ENCODE data around the gene SMIM22.

SMIM22 gene

GRCh38 chr16:4820652-4821051 lies 25.5 kb downstream of the SMIM22 start:
- no peak for ATAC-seq
- no peaks in the 10 kb centered on the region for H3K9me3 Mint-ChIP-seq
- no peaks in the 10 kb centered on the region for H3K27me3 Mint-ChIP-seq
- H3K4me1 Mint-ChIP-seq, result no peaks in the 10 kb centered on the region
- no peak overlapping the region for H3K4me3 Mint-ChIP-seq
- H3K27ac Mint-ChIP-seq, result peak overlapping the region in 1 of 2 donors; percentile 43
- DNase-seq, result no peak

DNA sequence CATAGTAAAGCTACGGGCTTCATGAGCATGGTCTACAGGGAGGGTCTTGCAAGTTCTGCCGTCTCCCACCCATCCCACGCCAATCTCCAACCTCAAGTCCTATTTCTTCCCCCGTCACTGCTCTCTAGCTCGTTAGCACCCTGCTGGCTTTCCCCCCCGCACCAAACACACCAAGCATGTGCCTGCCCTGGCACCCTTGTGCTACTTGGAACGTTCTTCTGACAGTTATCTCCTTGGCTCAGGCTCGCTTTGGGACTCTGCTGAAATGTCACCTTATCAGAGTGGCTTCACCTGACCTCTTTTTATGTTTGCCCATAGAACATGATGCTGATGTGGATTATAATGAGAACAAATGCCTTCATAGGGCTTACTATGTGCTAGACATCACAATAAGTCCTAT lies 30.0 kb downstream of the SMIM22 start:
- DNase-seq, result no peak
- no peaks in the 10 kb centered on the region for H3K27me3 Mint-ChIP-seq

DNA sequence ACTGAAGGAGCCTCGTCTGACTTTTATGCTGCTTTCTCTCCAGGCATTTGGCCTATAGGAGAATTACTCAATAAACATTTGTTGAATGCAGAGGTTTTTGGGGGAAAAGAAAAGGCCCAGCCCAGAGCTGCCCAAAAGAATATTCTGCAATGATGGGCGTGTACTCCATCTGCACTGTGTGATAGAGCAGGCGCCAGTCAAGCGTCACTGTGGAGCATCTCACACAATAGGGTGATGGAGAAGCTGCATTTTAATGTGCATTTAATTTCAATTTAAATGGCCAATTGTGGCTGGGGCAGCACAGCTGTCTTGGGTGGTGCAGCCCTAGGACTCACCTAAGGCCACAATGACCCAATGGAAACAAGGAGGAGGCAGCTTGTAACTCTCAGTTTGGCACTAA lies 31.4 kb downstream of the SMIM22 start:
- Mint-ChIP-seq H3K27ac (no peak overlapping the region), H3K9me3 (no peaks in the 10 kb centered on the region), H3K4me3 (no peak overlapping the region), H3K4me1 (no peaks in the 10 kb centered on the region), H3K27me3 (no peaks in the 10 kb centered on the region)
- DNase-seq (no peak), ATAC-seq (no peak)

More for the DNA sequence above, 30.0 kb downstream of the SMIM22 start:
- Mint-ChIP-seq H3K9me3 (no peaks in the 10 kb centered on the region), H3K4me1 (no peaks in the 10 kb centered on the region), H3K27ac (no peak overlapping the region), H3K4me3 (no peak overlapping the region)
- no peak for ATAC-seq

DNA sequence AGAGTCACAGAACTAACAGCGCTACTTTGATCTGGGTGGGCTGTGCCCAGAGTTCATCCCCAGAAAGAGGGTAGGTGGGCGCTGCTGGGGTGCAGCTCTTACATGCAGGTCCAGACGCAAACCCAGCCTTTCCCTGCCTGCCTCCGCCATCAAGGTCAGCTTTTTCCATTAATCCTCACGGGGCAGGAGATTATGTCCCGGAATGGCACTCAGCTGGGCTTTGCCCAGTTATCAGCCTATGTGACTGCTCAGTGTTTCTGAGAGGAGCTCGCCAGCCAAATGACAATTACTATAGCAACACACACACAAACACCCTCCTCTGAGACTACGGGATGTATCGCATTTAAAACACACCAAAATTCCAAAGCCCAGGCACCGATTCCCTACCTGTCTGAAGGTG lies 31.8 kb downstream of the SMIM22 start:
- Mint-ChIP-seq H3K27me3 (no peaks in the 10 kb centered on the region), H3K9me3 (no peaks in the 10 kb centered on the region), H3K4me1 (no peaks in the 10 kb centered on the region), H3K4me3 (no peak overlapping the region), H3K27ac (no peak overlapping the region)
- DNase-seq (no peak), ATAC-seq (no peak)

DNA sequence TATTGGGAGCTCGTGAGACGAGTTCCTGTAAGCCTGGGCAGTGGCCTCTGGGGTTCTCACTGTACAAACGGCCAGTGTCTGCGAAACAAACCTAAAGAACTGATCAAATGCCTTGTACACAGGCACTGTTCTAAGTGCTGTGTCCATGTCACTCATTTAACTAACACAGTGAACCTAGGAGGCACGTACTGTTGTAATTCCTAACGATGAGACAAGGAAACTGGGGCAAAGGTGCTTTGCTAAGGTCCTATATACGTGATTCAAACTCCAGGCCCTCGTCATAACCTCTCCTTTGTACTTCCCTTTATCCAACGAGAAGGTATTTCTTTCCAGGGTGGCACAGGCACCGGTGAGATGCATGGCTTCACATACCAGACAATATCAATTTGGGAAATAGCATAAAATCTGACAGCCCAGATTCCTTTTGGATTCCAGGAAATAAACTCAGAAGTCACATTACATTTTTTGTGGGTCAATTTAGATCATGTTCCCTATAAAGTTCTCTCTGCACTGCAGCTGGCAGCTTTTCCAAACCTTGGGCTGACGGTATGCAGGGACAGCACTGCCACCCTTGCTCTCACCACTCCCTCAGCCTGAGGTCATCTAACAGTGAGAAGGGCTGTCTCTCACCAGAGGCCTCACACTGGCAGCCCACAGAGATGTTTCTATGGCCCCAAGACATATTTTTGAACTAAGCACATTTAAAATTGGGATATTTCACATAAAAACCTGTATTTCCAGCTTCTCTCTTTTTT lies 33.6 kb downstream of the SMIM22 start:
- Mint-ChIP-seq H3K27ac (no peak overlapping the region), H3K27me3 (no peaks in the 10 kb centered on the region), H3K4me1 (peaks cover 5% of the 10 kb centered on the region), H3K9me3 (no peaks in the 10 kb centered on the region), H3K4me3 (no peak overlapping the region)
- DNase-seq (no peak), ATAC-seq (no peak)

GRCh38 chr16:4830408-4830807 lies 35.2 kb downstream of the SMIM22 start:
- Mint-ChIP-seq H3K27ac (peak overlapping the region in 1 of 2 donors; percentile 23), H3K4me3 (no peak overlapping the region), H3K4me1 (peaks cover 5% of the 10 kb centered on the region), H3K9me3 (no peaks in the 10 kb centered on the region), H3K27me3 (no peaks in the 10 kb centered on the region)
- no peak for DNase-seq
- ATAC-seq, result no peak

DNA sequence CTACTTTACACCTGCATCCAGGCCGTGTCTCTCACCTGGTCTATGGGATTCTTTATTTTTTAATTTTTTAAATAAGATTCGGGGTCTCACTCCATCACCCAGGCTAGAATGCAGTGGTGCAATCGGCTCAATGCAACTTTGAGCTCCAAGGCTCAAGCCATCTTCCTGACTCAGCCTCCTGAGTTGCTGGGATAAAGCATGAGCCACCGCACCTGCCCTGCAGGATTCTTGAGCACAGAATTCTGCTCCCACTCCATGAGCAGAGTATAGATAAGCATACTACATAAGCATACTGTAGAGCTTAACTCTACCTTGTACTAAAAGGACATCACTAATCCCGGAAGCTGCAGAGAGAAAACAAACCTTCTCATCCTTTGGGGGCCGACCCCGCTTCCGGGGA lies 36.4 kb downstream of the SMIM22 start:
- Mint-ChIP-seq H3K27ac (peak overlapping the region in 1 of 2 donors; percentile 57), H3K4me1 (peaks cover 5% of the 10 kb centered on the region), H3K4me3 (no peak overlapping the region), H3K9me3 (no peaks in the 10 kb centered on the region), H3K27me3 (no peaks in the 10 kb centered on the region)
- no peak for DNase-seq
- ATAC-seq, result no peak

DNA sequence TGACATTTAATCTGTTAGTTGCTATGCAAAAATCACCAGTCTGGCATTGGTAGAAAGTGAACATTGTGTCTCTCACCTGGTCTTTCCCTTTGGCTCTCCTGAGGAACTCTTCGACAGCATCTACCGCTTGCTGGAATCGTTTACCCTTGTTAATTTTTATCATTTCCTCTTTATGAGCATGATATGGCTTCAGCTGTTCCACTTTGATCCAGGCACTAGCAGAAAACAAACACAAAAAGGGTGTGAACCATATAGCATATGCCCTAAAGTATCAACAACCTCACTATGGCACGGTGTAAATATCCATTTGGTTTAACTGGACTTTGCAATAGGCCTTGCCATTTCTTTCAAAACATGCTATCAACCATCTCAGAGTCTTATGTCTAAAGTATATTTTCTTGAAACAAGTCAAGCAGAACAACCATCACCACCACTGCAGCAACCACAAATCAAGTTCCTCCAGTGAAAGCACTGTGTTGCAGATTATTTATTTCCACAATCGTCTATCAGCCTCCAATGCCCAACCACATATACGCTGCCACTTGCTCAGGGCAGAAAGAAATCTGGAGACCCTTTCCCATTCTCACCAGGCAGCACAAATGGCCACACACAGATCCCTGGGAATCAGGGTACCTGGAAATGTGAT lies 37.7 kb downstream of the SMIM22 start:
- ATAC-seq, result no peak
- H3K27ac Mint-ChIP-seq, result no peak overlapping the region
- no peak overlapping the region for H3K4me3 Mint-ChIP-seq
- no peaks in the 10 kb centered on the region for H3K27me3 Mint-ChIP-seq
- no peak for DNase-seq
- H3K4me1 Mint-ChIP-seq, result peaks cover 5% of the 10 kb centered on the region
- no peaks in the 10 kb centered on the region for H3K9me3 Mint-ChIP-seq

DNA sequence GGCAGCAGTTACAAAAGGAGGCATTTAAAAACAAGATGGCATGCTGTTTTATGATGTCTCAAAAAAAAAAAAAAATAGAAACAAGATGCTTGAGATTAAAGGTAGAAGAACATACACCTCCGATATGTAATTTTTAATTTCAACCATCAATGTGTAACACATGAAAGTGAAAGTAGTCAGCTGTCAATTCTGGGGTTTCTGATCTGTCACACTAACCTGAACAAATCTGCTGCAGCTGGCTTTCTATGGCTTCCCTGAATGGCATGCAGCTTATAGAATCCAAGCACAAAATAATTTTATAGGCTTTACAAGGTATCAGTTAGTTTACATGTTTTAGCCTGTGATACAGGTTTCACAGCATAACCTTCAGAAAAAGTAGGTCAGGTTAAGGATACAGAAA lies 38.4 kb downstream of the SMIM22 start:
- Mint-ChIP-seq H3K4me1 (peaks cover 10% of the 10 kb centered on the region), H3K9me3 (no peaks in the 10 kb centered on the region), H3K27me3 (no peaks in the 10 kb centered on the region), H3K4me3 (no peak overlapping the region), H3K27ac (no peak overlapping the region)
- ATAC-seq, result no peak
- DNase-seq, result no peak

GRCh38 chr16:4836727-4837126 lies 41.6 kb downstream of the SMIM22 start:
- ATAC-seq, result no peak
- Mint-ChIP-seq H3K4me1 (peaks cover 14% of the 10 kb centered on the region), H3K9me3 (no peaks in the 10 kb centered on the region), H3K27me3 (no peaks in the 10 kb centered on the region), H3K4me3 (no peak overlapping the region), H3K27ac (no peak overlapping the region)
- DNase-seq, result no peak

- ATAC-seq (no peak), DNase-seq (no peak)
- Mint-ChIP-seq H3K27ac (peak overlapping the region in 1 of 2 donors; percentile 59), H3K4me3 (no peak overlapping the region), H3K27me3 (no peaks in the 10 kb centered on the region), H3K4me1 (peaks cover 14% of the 10 kb centered on the region), H3K9me3 (no peaks in the 10 kb centered on the region)
Observed at GRCh38 chr16:4837733-4838501, 42.7 kb downstream of the SMIM22 start.

- Mint-ChIP-seq H3K9me3 (no peaks in the 10 kb centered on the region), H3K27ac (no peak overlapping the region), H3K27me3 (no peaks in the 10 kb centered on the region), H3K4me3 (no peak overlapping the region), H3K4me1 (peaks cover 14% of the 10 kb centered on the region)
- no peak for DNase-seq
- ATAC-seq, result no peak
Observed at GRCh38 chr16:4839942-4840341, 44.8 kb downstream of the SMIM22 start.

GRCh38 chr16:4840984-4841383 lies 45.8 kb downstream of the SMIM22 start:
- Mint-ChIP-seq H3K27ac (no peak overlapping the region), H3K9me3 (no peaks in the 10 kb centered on the region), H3K4me1 (peaks cover 25% of the 10 kb centered on the region), H3K27me3 (no peaks in the 10 kb centered on the region), H3K4me3 (no peak overlapping the region)
- no peak for DNase-seq
- ATAC-seq, result no peak

Data from stimulated activated naive CD8-positive, alpha-beta T cell treated with anti-CD3 and anti-CD28 coated beads, Interleukin-15, amount 100 ng/mL, for 72 hours (primary cell).